ENCODE data around the gene EDARADD. TPM values are rescaled to one million over a fixed set of nuclear protein-coding genes. Genes with fewer than 3 reads are reported as not detected.
A peak's percentile ranks its signal among the peaks of the same experiment; 100 is the strongest.
"Not testable (repeated sequence)": the region's sequence is repeated elsewhere in the genome, so short reads cannot be mapped to it uniquely, and the experiment has no call there.

Gene EDARADD
- total RNA-seq, 1 experiment from 2014 or later = 1.2 TPM

DNA sequence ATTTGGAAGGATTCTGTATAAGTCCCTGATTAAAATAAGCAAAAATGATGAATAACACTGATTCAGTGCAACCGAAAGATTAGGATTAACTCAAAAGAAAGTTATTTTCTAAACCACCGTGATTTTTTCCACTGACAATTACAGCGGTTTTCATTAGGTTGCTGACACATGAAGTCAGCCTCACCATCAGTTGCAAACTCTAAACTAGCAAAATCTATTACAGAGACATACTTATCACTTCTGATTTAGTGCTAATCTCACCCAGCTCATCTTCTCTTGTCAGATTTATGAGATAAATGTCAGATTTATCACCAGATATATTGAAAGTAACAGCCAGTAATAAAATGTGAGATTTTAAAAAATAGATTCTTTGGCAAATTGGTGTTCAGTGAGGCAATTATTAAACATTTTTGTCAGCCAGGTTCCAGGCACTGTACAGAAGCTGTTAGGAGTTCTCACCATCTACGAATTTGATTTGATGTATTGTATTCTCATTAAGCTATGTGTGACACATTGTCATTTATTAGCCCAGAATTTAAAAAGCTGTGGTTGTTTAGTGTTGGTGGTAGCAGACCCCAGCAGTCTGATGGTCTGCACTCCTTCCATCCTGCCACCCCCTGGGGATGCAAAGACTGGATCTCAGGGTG lies 92.4 kb downstream of the EDARADD start:
- DNase-seq (ENCODE audit: low read depth) = no peak

DNA sequence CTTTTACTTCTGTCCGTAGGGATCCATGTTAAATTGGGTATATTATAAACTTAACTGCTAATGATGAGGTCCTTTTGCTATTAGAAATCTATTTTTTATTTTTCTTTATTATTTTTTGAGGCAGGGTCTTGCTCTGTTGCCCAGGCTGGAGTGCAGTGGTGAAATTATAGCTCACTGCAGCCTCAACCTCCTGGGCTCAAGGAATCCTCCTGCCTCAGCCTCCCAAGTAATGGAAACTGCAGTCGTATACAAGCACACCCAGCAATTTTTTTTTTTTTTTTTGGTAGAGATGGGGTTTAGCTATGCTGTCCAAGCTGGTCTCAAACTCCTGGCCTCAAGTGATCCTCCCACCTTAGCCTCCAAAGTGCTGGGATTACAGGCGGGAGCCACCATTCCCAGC lies 95.1 kb downstream of the EDARADD start:
- not testable (repeated sequence) for DNase-seq (ENCODE audit: low read depth)

DNA sequence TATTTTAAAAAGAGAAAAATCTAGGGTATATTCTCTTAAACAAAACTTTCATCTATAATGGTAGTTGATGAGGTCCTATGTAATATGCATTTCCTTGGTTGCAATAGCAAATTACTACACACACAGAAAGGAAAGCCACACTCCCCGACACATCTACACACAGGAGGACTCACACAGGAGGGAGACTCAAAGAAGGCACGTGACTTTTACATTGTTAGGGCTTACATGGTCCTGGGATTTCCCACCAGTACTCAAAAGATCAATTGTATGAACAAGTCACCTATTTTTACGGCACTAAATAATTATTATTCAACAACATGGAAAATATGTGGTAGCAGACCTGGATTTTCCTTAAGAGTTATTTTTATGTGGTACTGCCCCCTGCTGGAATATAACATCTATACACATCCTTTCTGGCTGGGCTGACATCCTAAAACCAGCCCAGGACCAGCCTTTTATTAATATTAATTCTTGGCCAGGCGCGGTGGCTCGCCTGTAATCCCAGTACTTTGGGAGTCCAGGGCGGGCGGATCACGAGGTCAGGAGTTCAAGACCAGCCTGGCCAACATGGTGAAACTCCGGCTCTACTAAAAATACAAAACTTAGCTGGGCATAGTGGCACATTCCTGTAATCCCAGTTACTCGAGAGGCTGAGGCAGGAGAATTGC lies 95.8 kb downstream of the EDARADD start:
- peak; percentile 43 for DNase-seq (ENCODE audit: low read depth)

DNA sequence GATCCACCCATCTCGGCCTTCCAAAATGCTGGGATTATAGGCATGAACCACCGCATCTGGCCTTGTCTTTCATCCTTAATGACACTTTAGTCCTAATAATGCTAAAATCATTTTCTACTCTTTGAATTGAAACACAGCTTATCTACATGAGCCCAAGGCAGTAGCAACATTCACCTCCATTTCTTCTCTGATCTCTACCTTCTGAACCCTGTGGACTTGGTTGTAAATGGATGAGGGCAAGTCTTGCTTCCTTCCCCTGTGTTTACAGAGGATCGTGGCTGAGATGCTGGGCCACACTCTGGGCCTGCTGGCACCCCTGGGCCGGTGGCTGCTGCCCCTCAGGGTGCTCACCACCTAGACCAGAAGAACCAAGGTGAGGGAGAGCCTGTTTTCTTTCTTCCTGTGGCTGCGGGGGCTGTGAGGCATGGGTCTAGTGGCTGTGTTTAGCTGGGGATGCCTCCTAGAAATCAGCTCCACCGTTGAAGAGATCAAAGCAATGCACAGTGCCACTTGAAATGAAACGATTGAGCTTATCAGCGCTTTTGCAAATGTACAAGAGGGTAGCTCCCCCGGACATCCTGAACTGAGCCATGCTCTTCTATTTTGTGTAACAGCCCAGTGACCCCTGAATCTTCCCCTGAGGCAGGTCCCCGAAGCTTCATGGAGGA lies 97.5 kb downstream of the EDARADD start:
- no peak for DNase-seq (ENCODE audit: low read depth)

DNA sequence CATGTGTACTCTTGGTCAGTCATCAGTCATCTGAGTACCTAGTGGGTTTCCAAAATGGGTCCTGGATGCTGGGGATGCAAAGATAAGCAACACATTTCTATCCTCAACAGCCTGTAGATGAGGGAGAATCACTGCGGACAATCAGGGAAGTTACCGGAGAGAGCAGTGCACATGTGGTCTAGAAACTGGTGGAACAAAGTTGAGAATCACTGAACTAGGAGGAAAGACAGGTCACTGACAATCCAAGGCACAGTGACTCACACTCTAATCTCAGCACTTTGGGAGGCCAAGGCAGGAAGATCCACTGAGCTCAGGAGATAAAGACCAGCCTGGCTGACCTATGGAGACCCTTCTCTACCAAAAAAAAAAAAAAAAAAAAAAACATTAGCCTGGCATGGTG lies 98.3 kb downstream of the EDARADD start:
- DNase-seq (ENCODE audit: low read depth) = no peak

DNA sequence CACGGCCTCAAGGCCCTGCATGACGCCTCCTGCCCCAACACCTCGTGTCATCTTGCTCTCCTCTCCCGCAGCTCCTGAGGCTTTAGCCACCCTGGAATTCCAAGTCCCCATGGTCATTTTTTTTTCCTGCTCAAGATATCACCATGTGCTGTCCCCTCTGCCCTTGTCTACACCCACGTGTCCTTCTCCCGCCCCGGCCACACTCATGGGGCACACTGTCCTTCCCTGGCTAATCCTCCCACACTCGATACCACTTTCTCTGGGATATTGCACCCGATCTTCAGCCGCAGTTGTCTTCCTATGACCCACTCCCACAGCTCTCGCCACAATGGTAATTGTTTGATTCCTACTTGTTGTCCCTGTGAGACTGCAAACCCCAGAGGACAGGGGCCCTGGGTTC lies 100.0 kb downstream of the EDARADD start:
- DNase-seq (ENCODE audit: low read depth) = no peak

DNA sequence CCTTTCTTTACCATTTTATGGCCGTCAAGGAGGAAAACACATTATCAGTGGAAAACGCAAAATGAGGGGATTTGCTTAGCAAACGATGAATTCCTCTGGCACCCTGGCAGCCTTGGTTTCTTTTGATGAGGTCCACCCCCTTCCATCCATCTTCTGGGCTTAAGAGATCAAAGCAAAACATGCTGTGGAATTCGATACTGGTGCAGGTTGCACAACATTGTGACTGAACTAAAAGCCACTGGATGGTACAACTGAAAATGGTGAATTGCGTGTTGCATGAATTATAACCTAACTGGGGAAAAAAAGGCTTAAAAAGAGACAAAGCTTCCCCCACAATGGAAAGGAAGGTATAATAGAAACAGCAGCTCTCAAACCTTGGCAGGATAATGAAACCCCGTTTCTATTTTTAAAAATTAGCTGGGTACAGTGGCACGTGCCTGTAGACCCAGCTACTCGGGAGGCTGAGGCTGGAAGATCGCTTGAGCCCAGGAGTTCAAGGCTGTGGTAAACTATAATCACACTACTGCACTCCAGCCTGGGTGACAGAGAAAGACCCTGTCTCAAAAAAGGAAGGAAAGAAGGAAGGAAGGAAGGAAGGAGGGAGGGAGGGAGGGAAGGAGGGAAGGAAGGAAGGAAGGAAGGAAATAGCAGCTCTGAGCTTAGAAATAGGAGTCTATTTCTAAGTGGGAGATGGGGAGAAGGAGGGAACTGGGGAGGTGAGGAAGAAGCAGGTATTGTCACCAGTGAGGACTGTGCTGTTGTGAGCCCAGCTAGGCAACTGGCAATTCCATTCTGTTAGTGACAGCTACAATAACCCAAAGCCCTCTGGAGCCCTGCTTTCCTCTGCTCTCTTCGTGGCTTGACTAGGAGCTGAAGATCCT lies 100.7 kb downstream of the EDARADD start:
- DNase-seq (ENCODE audit: low read depth) = no peak

DNA sequence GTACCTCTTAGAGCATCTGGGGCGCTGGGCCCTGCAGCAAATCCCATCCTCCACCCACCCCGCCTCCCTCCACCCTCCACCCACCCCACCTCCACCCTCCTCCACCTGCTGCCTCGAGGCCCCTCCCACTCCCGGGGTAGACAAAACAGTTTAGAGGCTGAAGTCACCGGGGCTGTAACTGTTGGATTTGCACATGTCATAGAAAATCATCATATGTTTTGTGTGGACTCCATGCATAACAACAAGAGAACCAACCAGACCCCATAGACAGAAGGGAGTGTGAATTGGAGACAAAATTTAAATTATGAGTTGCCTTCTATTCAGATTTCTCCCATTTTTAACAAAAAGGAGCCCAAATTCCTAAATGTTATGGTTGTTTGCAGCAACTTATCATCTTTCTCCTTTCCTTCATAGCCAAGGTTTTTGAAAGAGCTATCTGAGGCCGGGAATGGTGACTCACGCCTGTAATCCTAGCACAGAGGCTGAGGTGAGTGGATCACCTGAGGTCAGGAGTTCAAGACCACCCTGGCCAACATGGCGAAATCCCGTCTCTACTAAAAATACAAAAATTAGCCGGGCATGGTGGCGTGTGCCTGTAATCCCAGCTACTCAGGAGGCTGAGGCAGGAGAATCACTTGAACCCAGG lies 101.5 kb downstream of the EDARADD start:
- no peak for DNase-seq (ENCODE audit: low read depth)

DNA sequence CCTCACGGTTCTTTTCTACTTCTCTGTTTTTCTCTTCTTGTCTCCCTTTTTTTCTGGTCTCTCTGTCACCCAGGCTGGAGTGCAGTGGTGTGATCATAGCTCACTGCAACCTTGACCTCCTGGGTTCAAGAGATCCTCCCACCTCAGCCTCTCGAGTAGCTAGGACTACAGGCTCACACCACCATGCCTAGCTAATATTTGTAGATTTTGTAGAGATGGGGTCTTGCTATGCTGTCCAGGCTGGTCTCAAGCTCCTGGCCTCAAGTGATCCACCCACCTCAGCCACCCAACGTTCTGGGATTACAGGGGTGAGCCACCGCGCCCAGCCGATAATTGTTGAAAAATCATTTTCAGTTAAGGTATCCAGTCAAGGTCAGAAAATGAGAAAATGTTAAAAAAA lies 103.8 kb downstream of the EDARADD start:
- no peak for DNase-seq (ENCODE audit: low read depth)

DNA sequence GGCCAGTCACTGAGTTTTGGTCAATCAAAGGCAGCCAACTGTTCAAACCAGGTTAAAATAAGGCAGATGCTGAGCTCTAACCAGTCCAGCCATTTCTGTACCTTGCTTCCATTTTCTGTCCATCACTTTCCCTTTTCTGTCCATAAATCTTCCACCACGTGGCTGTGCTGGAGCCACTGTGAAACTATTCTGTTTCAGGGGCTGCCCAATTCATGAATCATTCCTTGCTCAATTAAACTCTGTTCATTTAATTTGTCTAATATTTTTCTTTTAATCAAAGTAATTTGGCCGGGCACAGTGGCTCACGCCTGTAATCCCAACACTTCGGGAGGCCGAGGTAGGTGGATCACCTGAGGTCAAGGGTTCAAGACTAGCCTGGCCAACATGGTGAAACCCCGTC lies 107.0 kb downstream of the EDARADD start:
- no peak for DNase-seq (ENCODE audit: low read depth)

DNA sequence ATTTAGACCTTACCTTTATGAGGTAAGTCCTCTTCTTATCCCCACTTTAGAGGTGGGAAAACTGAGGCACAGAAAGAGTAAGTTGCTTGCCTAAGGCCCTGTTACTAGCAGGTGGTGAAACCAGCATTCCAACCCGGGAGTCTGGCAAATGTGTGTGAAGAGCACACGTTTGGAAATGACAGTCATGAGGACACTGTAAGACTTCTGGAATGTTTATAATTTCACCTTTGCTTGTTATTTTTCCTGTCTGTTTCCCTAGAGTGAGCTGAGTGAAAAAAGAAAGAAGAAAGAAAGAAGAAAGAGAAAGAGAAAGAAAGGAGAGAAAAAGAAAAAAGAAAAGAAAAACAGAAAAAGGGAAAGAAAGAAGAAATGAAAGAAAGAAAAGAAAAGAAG lies 108.5 kb downstream of the EDARADD start:
- peak; percentile 57 for DNase-seq (ENCODE audit: low read depth)

DNA sequence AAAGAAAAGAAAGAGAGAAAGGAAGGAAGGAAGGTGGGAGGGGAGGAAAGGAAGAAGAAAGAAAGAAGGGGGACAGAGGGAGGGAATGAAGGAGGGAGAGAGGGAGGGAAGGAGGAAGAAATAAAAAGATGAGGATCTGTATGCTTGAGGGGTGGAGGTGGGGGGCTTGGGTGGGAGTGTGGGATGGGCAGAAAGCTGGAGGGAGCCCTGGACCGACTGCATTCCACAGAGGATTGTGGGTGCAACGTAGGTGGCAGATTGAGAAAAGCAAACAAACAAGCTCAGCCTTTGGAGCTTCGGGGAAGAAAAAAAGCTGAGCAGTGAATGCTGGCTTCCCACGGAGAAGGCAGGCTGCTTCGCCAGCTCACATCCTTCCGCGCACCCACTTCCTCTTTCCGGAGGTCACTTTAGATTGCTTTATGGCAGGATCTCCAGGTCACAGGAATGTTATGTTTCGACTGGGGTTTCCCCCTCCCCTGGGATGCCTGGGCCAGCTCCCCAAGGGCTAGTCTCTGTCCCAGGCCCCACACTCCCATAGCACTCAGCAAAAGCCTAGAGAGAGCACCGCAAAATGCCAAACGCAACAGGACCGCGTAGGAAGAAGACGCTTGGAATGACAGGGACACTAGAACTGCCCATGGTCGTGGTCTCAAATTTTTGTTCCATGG lies 109.0 kb downstream of the EDARADD start:
- peak; percentile 77 for DNase-seq (ENCODE audit: low read depth)

DNA sequence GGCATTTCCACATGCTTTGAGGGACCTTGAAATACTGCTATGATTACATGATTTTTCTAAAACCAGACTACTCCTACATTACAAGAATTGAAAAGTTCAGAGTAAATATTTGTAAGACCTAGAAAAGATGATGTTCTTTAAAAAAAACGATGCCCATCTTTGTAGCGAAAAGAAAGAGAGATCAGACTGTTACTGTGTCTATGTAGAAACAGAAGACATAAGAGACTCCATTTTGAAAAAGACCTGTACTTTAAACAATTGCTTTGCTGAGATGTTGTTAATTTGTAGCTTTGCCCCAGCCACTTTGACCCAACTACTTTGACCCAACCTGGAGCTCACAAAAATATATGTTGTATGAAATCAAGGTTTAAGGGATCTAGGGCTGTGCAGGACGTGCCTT lies 110.3 kb downstream of the EDARADD start:
- not testable (repeated sequence) for DNase-seq (ENCODE audit: low read depth)

DNA sequence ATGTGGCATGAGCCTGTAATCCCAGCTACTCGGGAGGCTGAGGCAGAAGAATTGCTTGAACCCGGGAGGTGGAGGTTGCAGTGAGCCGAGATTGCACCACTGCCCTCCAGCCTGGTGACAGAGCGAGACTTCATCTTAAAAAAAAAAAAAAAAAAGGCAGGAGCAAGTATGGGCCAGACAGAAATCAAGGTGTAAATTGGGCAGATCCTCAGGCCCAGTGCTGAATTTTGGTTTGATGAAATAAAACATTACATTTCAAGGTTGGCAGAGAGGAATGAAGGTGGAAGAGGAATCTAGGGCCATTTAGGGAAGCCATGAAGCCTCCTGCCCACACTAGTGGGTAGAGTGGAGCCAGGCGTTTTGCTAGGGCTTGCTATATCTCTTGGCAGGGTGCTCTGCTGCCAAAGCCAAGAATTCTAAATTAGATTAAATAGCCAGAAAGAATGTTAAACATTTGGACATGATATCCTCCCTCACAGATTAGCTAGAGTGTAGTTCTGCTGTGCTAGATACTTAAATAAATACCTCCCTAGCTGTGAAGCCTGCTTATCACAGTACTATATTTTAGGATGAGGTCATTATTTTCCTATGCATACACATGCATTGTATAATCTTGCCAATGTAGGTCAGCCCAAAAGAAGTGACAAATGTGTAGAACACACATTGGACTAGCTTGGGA lies 113.1 kb downstream of the EDARADD start:
- peak; percentile 20 for DNase-seq (ENCODE audit: low read depth)

DNA sequence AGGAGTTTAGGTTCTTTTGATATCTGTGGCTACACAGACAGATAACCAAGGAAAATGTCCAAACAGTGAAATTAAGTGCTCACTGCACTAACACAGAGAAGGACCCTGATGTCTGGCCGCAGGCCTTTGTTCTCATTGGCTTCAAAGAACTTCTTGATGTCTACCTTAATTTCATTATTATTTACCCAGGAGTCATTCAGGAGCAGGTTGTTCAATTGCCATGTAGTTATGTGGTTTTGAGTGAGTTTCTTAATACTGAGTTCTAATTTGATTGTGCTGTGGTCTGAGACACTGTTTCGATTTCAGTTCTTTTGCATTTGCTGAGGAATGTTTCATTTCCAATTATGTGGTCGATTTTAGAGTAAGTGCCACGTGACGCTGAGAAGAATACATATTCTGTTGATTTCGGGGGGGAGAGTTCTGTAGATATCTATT lies 114.5 kb downstream of the EDARADD start:
- no peak for DNase-seq (ENCODE audit: low read depth)

DNA sequence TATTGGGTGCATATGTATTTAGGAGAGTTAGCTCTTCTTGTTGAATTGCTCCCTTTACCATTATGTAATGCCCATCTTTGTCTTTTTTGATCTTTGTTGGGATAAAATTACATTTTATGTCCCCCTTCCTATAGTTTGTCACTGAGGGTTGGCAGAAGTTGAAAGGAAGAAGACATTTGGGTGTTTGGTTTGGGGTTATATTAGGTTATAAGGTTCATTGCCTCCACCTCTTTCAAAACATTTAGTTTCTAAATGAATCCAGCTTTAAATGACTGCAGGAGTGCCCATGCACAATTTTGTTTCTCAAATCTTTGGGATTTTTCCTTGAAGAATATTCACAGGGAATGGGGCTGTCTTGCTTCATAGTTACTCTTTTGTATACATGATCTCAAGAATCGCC lies 115.1 kb downstream of the EDARADD start:
- no peak for DNase-seq (ENCODE audit: low read depth)

DNA sequence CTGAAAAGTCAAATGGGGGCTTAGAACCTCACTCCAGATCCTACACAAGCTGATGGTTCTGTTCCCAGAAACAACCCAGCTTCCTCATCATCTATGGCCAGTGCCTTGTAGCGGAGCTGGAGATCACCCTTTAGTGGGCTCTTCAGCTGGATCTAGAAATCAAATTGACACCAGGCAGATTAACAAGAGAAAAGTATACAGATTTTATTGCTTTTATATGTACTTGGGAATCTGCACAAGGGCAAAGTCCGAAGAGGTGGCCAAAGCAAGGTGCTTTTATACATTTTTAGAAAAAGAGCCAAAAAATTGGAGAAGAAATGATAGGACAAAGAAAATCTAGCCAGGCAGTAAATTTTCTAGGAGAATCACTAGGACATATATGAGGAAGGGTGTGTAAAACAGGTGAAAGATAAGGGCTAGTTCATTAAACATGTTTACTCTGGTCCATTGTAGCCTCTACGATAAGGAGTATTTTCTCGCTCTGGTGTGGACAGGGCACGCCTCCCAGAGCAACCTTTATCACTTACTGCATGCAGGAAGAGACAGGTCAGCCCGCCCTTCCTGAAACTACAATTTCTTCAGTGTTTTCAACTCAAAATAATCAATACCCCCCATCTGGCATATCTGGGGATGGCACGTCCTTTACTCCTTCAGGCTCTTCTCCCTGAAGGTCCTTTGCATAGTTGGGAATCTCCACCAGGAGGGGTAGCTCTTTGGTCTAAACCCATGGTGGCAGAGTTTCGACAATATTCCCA lies 115.7 kb downstream of the EDARADD start:
- DNase-seq (ENCODE audit: low read depth) = no peak

DNA sequence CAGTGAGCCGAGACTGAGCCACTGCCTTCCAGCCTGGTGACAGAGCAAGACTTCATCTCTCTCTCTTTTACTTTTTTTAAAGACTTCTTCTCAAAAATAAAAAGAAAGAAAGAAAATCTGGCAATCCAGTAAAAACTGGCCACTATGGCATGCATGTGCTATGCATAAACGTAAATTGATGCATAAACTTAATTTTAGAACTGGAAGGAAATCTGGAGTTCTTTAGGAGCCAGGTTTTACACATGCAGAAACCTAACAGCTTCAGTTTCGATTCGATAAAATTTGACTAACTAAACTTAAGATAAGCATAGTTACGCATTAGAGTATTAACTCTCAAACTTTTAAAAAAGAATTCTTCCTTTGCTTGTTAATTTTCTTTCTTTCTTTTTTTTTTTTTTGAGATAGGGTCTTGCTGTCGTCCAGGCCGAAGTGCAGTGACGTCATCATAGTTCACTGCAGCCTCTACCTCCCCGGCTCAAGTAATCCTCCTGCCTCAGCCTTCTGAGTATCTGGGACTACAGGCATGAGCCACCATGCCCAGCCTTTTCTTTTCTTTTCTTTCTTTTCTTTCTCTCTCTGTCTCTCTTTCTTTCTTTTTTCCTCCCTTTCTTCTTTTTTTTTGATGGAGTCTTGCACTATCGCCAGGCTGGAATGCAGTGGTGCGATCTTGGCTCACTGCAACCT lies 117.8 kb downstream of the EDARADD start:
- DNase-seq (ENCODE audit: low read depth) = no peak
